OCI-LY1 (cell line): Measurements from ENCODE around the gene CDC42EP4.

Experiments
- H2AFZ ChIP-seq: fragments of 200-600 bp; sonication (generic), shearing (Covaris generic); 2 replicates; pipeline ENCODE4 v1.6.0; 2014; ENCODE audit warnings: antibody characterized with exemption, mild to moderate bottlenecking, low read length
- H3F3A ChIP-seq: fragments of 200-600 bp; sonication (generic), shearing (Covaris generic); 2 replicates; pipeline ENCODE4 v1.6.0; 2014; ENCODE audit warnings: mild to moderate bottlenecking, antibody characterized with exemption, low read length, moderate library complexity; ENCODE audit not compliant: insufficient read depth
- H3K27ac ChIP-seq: fragments of 200-600 bp; sonication (generic); 2 replicates; pipeline ENCODE4 v1.5.1; 2014; ENCODE audit warnings: low read length, mixed run types, mild to moderate bottlenecking, low read depth; ENCODE audit not compliant: poor library complexity, severe bottlenecking
- H3K27me3 ChIP-seq: fragments of 200-600 bp; sonication (generic); 2 replicates; pipeline ENCODE4 v1.6.0; 2014; ENCODE audit warnings: antibody characterized with exemption, mild to moderate bottlenecking, low read length, moderate library complexity; ENCODE audit not compliant: insufficient read depth
- H3K36me3 ChIP-seq: fragments of 200-600 bp; sonication (generic); 2 replicates; pipeline ENCODE4 v1.6.1; 2014; ENCODE audit warnings: mild to moderate bottlenecking, antibody characterized with exemption, low read length, moderate library complexity, mixed read lengths; ENCODE audit not compliant: insufficient read depth
- H3K4me1 ChIP-seq: fragments of 200-600 bp; sonication (generic); 2 replicates; pipeline ENCODE4 v1.5.1; 2014; ENCODE audit warnings: mild to moderate bottlenecking, low read length, moderate library complexity; ENCODE audit not compliant: insufficient read depth, severe bottlenecking
- H3K4me2 ChIP-seq: fragments of 200-600 bp; sonication (generic), shearing (Covaris generic); 2 replicates; pipeline ENCODE4 v1.6.1; 2014; ENCODE audit warnings: low read length
- H3K4me3 ChIP-seq: fragments of 200-600 bp; sonication (generic); 2 replicates; pipeline ENCODE4 v1.5.1; 2014; ENCODE audit warnings: low read length, low read depth, mild to moderate bottlenecking, mixed read lengths; ENCODE audit not compliant: poor library complexity, severe bottlenecking
- H3K79me2 ChIP-seq: fragments of 200-600 bp; shearing (Covaris generic); 2 replicates; pipeline ENCODE4 v1.6.1; 2016; ENCODE audit warnings: mixed run types, low read length, mixed read lengths; ENCODE audit not compliant: insufficient read depth
- H3K9ac ChIP-seq: fragments of 200-600 bp; sonication (generic), shearing (Covaris generic); 2 replicates; pipeline ENCODE4 v1.6.1; 2014; ENCODE audit warnings: mild to moderate bottlenecking, low read length, mixed read lengths
- H3K9me2 ChIP-seq: fragments of 200-600 bp; sonication (generic), shearing (Covaris generic); 2 replicates; pipeline ENCODE4 v1.6.1; 2014; ENCODE audit warnings: low read depth, mild to moderate bottlenecking, low read length, mixed read lengths
- H3K9me3 ChIP-seq: fragments of 200-600 bp; shearing (Covaris generic); 2 replicates; pipeline ENCODE4 v1.6.1; 2014; ENCODE audit warnings: low read length, mixed read lengths
- H4K20me1 ChIP-seq: fragments of 200-600 bp; sonication (generic), shearing (Covaris generic); 2 replicates; pipeline ENCODE4 v1.6.0; 2016; ENCODE audit warnings: mild to moderate bottlenecking, low read length; ENCODE audit not compliant: insufficient read depth
- EZH2 ChIP-seq: fragments of 200-600 bp; sonication (generic), shearing (Covaris generic); IDR thresholded peaks from 2 replicates; pipeline ENCODE4 v1.8.0; 2017; ENCODE audit warnings: borderline replicate concordance, mixed run types, mild to moderate bottlenecking, antibody characterized with exemption, low read length, moderate library complexity, mixed read lengths
- TF ChIP-seq, protein P1 (sequence below): fragments of 200-600 bp; sonication (generic), shearing (Covaris generic); IDR thresholded peaks from 2 replicates; pipeline ENCODE4 v1.5.1; 2017; ENCODE audit warnings: mild to moderate bottlenecking, antibody characterized with exemption, low read length, moderate library complexity, mixed read lengths

CDC42EP4 gene

DNA sequence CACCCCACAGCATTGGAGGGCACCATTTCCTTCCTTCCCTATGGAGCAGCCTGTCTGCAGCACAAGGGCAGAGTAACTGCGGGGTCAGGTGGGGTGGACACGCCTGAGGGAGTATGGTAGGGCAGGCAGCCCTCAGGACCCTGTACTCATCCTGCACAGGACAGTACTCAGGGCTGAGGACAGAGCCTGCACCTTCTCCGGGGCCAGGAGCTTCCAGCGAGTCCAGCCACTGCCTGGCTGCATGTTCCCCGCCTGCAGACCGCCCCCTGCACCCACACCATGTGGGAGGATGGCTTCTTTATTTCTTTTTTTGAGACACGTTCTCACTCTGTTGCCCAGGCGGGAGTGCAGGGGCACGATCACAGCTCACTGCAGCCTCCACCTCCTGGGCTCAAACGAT, 47.6 kb upstream of the CDC42EP4 start:
- Histone ChIP-seq H3K9ac (no peak overlapping the region), H4K20me1 (no peaks in the 10 kb centered on the region), H3K4me2 (no peak overlapping the region), H3K9me2 (no peaks in the 10 kb centered on the region), H3K27ac (no peak overlapping the region), H2AFZ (no peak overlapping the region), H3K27me3 (0 out of 2 replicates have a peak, but pooled peaks cover 6% of the 10 kb centered on the region), H3K4me3 (no peak overlapping the region), H3F3A (no peaks in the 10 kb centered on the region), H3K9me3 (no peaks in the 10 kb centered on the region), H3K4me1 (no peaks in the 10 kb centered on the region), H3K36me3 (no peaks in the 10 kb centered on the region), H3K79me2 (no peaks in the 10 kb centered on the region)
- no peak for TF ChIP-seq EZH2
- TF ChIP-seq, protein P1, sequence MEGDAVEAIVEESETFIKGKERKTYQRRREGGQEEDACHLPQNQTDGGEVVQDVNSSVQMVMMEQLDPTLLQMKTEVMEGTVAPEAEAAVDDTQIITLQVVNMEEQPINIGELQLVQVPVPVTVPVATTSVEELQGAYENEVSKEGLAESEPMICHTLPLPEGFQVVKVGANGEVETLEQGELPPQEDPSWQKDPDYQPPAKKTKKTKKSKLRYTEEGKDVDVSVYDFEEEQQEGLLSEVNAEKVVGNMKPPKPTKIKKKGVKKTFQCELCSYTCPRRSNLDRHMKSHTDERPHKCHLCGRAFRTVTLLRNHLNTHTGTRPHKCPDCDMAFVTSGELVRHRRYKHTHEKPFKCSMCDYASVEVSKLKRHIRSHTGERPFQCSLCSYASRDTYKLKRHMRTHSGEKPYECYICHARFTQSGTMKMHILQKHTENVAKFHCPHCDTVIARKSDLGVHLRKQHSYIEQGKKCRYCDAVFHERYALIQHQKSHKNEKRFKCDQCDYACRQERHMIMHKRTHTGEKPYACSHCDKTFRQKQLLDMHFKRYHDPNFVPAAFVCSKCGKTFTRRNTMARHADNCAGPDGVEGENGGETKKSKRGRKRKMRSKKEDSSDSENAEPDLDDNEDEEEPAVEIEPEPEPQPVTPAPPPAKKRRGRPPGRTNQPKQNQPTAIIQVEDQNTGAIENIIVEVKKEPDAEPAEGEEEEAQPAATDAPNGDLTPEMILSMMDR: no peak

DNA sequence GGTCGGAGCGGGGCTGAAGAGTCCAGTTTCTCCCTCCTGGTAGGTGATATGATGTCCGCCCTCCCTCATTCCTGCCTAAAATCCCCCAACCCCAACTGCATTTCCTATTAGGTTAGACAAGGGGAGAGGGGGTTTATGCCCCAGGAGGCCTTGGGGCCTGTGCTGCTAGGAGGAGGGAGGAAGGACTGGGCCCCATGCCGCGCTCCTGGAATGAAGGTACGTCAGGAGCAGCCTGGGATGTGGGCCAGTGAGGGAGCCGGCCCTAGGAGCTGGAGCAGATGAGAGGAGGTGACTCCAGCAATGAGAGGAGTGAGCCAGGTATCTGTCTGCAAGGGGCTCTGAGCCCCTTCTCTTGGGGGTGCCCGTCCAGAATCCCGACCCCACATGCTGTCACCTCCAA, 46.9 kb upstream of the CDC42EP4 start:
- no peak for TF ChIP-seq EZH2
- TF ChIP-seq, protein P1: no peak
- no peak overlapping the region for H3K27ac ChIP-seq
- H2AFZ ChIP-seq: no peak overlapping the region
- no peaks in the 10 kb centered on the region for H3K36me3 ChIP-seq
- H3K9me2 ChIP-seq: no peaks in the 10 kb centered on the region
- H3K9me3 ChIP-seq: no peaks in the 10 kb centered on the region
- no peaks in the 10 kb centered on the region for H3F3A ChIP-seq
- no peak overlapping the region for H3K9ac ChIP-seq
- H3K4me2 ChIP-seq: no peak overlapping the region
- H3K4me1 ChIP-seq: no peaks in the 10 kb centered on the region
- H3K79me2 ChIP-seq: no peaks in the 10 kb centered on the region
- H3K27me3 ChIP-seq: 0 out of 2 replicates have a peak, but pooled peaks cover 6% of the 10 kb centered on the region
- no peaks in the 10 kb centered on the region for H4K20me1 ChIP-seq
- no peak overlapping the region for H3K4me3 ChIP-seq

DNA sequence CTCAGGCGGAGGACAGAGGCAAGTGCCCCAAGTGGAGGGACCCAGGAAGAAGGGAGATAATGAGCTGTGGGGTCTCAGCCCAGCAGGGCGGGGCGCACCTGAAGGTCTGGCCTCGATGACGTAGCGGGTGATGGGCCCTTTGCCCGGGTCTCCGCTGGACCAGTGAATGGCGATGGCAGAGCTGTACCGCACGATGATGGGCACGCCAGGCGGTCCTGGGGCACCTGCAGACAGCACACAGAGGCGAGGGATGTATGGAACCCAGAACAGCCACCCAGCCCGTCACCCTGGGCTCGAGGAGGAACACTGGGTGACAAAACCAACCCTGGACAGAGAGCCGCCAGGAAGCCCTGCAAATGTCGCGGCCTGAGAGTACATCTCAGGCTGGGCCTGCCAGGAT, 46.2 kb upstream of the CDC42EP4 start:
- H2AFZ ChIP-seq: no peak overlapping the region
- no peak overlapping the region for H3K4me2 ChIP-seq
- H3K36me3 ChIP-seq: no peaks in the 10 kb centered on the region
- H3K9me3 ChIP-seq: no peaks in the 10 kb centered on the region
- H4K20me1 ChIP-seq: no peaks in the 10 kb centered on the region
- H3K4me3 ChIP-seq: no peak overlapping the region
- no peaks in the 10 kb centered on the region for H3K9me2 ChIP-seq
- H3K27ac ChIP-seq: no peak overlapping the region
- TF ChIP-seq EZH2: no peak
- TF ChIP-seq, protein P1: no peak
- no peaks in the 10 kb centered on the region for H3K4me1 ChIP-seq
- no peak overlapping the region for H3K9ac ChIP-seq
- H3F3A ChIP-seq: no peaks in the 10 kb centered on the region
- 0 out of 2 replicates have a peak, but pooled peaks cover 6% of the 10 kb centered on the region for H3K27me3 ChIP-seq
- no peaks in the 10 kb centered on the region for H3K79me2 ChIP-seq
